Nephron progenitor cell (in vitro differentiated cells): ENCODE data around the gene DNAJB5.

Source experiments
- DNase-seq: peaks from one replicate; pipeline ENCODE4 v3.0.0; 2021
- H3K27ac Mint-ChIP-seq: 2 replicates; pipeline ENCODE4 v1.8.0; 2021; ENCODE audit warnings: mild to moderate bottlenecking, moderate library complexity, mixed read lengths
- H3K27me3 Mint-ChIP-seq: 2 replicates; pipeline ENCODE4 v1.8.0; 2021; ENCODE audit warnings: mild to moderate bottlenecking, low read depth, mixed read lengths; ENCODE audit not compliant: poor library complexity
- H3K36me3 Mint-ChIP-seq: 2 replicates; pipeline ENCODE4 v1.8.0; 2021; ENCODE audit warnings: low read depth, mixed read lengths
- H3K4me1 Mint-ChIP-seq: 2 replicates; pipeline ENCODE4 v1.8.0; 2021; ENCODE audit warnings: mixed read lengths
- H3K4me3 Mint-ChIP-seq: 2 replicates; pipeline ENCODE4 v1.8.0; 2021; ENCODE audit warnings: mild to moderate bottlenecking, moderate library complexity, mixed read lengths
- H3K9me3 Mint-ChIP-seq: 2 replicates; pipeline ENCODE4 v1.8.0; 2021; ENCODE audit warnings: mild to moderate bottlenecking, moderate library complexity, mixed read lengths
- TF ChIP-seq, protein P1 (sequence below): fragments of 200-600 bp; sonication (generic); IDR thresholded peaks from 2 replicates; pipeline ENCODE4 v1.5.0; 2021; ENCODE audit warnings: antibody characterized with exemption

The DNAJB5 gene

DNA sequence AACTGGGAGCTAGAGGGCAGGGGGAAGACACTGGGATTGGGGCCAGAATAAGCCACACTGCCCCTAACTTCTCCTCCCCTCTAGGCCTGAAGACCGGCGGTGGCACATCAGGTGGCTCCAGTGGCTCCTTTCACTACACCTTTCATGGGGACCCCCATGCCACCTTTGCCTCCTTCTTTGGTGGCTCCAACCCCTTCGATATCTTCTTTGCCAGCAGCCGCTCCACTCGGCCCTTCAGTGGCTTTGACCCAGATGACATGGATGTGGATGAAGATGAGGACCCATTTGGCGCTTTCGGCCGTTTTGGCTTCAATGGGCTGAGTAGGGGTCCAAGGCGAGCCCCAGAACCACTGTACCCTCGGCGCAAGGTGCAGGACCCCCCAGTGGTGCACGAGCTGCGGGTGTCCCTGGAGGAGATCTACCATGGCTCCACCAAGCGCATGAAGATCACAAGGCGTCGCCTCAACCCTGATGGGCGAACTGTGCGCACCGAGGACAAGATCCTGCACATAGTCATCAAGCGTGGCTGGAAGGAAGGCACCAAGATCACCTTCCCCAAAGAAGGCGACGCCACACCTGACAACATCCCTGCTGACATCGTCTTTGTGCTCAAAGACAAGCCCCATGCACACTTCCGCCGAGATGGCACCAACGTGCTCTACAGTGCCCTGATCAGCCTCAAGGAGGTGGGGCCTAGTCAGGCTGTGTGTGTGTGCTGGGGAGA lies 6.8 kb downstream of the DNAJB5 start:
- Mint-ChIP-seq H3K4me3 (no peak overlapping the region), H3K9me3 (no peaks in the 10 kb centered on the region), H3K27me3 (peaks cover 4% of the 10 kb centered on the region), H3K27ac (no peak overlapping the region), H3K4me1 (peaks cover 73% of the 10 kb centered on the region), H3K36me3 (peaks cover 12% of the 10 kb centered on the region)
- TF ChIP-seq, protein P1, sequence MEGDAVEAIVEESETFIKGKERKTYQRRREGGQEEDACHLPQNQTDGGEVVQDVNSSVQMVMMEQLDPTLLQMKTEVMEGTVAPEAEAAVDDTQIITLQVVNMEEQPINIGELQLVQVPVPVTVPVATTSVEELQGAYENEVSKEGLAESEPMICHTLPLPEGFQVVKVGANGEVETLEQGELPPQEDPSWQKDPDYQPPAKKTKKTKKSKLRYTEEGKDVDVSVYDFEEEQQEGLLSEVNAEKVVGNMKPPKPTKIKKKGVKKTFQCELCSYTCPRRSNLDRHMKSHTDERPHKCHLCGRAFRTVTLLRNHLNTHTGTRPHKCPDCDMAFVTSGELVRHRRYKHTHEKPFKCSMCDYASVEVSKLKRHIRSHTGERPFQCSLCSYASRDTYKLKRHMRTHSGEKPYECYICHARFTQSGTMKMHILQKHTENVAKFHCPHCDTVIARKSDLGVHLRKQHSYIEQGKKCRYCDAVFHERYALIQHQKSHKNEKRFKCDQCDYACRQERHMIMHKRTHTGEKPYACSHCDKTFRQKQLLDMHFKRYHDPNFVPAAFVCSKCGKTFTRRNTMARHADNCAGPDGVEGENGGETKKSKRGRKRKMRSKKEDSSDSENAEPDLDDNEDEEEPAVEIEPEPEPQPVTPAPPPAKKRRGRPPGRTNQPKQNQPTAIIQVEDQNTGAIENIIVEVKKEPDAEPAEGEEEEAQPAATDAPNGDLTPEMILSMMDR = no peak
- no peak for DNase-seq

DNA sequence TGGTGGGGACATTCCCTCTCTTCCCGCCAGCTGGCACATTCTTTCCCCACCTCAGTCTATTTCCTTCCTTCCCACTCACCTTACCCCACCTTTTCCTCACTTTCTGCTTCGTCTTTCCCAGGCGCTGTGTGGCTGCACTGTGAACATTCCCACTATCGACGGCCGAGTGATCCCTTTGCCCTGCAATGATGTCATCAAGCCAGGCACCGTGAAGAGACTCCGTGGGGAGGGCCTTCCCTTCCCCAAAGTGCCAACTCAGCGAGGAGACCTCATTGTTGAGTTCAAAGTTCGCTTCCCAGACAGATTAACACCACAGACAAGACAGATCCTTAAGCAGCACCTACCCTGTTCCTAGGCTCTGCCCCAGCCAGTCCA lies 7.3 kb downstream of the DNAJB5 start:
- H3K9me3 Mint-ChIP-seq = no peaks in the 10 kb centered on the region
- no peak for DNase-seq
- H3K27ac Mint-ChIP-seq = peak overlapping the region; percentile 75
- H3K27me3 Mint-ChIP-seq = peaks cover 5% of the 10 kb centered on the region
- TF ChIP-seq, protein P1 = no peak
- peaks cover 12% of the 10 kb centered on the region for H3K36me3 Mint-ChIP-seq
- H3K4me3 Mint-ChIP-seq = no peak overlapping the region
- H3K4me1 Mint-ChIP-seq = peaks cover 69% of the 10 kb centered on the region

DNA sequence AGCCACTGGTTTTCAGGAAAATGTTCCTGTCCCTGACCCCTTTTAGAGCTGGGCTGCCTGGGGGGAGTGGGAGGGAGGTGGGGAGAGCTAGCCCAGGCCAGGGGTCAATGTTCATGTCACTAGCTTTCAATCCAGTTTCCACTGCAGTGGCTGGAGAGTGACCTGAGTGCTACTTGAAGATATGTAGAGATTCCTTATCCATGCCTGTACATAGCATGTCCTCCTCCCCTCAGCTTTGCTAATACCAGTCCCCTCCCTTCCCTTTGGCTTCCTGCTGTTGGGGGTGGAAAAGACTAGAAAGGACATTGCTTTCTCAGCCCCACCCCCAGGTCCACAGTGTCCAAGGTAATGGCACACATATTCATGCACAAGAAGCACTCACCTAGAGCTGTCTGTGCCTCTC lies 7.8 kb downstream of the DNAJB5 start:
- Mint-ChIP-seq H3K27me3 (peaks cover 5% of the 10 kb centered on the region), H3K27ac (peak overlapping the region; percentile 75), H3K36me3 (peaks cover 12% of the 10 kb centered on the region)

DNA sequence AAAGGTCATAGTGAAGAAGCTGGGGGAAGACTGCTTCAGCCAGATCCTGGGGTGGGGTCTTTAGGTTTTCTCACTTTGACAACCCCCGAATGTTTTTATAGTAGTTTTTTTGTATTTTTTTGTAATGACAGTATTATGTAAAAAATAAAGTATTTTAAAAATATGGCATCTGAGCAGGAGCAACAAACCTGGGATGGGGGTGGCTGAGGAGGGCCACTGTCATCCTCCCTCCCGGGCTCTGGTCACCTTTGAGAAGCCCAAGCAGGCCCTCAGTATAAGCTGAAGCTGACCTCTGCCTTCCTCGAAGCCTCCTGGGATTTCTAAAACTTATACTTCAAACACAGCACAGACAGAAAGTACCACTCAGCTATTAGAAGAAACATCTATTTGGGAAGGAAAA lies 8.7 kb downstream of the DNAJB5 start:
- peaks cover 5% of the 10 kb centered on the region for H3K27me3 Mint-ChIP-seq
- peaks cover 55% of the 10 kb centered on the region for H3K4me1 Mint-ChIP-seq
- no peaks in the 10 kb centered on the region for H3K9me3 Mint-ChIP-seq
- H3K36me3 Mint-ChIP-seq = peaks cover 12% of the 10 kb centered on the region
- no peak overlapping the region for H3K4me3 Mint-ChIP-seq
- DNase-seq = no peak
- TF ChIP-seq, protein P1 = no peak
- H3K27ac Mint-ChIP-seq = peak overlapping the region; percentile 71

More for the DNA sequence above, 7.8 kb downstream of the DNAJB5 start:
- H3K9me3 Mint-ChIP-seq = no peaks in the 10 kb centered on the region
- peaks cover 64% of the 10 kb centered on the region for H3K4me1 Mint-ChIP-seq
- TF ChIP-seq, protein P1 = no peak
- no peak overlapping the region for H3K4me3 Mint-ChIP-seq
- no peak for DNase-seq

DNA sequence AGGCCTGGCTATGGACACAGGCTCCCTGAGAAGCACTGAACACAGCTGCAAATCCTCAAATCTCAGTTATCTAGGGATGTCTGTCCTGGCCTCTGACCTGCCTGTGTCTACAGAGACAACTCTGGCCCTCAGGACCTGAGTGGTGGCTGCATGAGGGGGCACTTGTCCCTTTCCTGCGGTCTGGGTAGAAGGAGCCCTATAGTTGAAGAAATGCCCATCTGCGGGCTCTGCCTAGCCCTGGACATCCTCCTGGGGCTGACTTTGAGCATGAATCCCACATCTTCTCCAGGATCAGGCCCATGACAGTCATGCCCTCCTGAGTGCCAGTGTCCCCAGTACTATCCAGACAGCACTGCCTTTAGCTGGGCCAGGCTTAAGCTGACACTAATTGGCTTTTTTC lies 10.0 kb downstream of the DNAJB5 start:
- H3K4me3 Mint-ChIP-seq = no peak overlapping the region
- H3K9me3 Mint-ChIP-seq = no peaks in the 10 kb centered on the region
- H3K27me3 Mint-ChIP-seq = peaks cover 2% of the 10 kb centered on the region
- H3K27ac Mint-ChIP-seq = no peak overlapping the region
- H3K36me3 Mint-ChIP-seq = peaks cover 12% of the 10 kb centered on the region
- TF ChIP-seq, protein P1 = no peak
- DNase-seq = no peak
- H3K4me1 Mint-ChIP-seq = peaks cover 42% of the 10 kb centered on the region
